Stimulated activated naive B cell treated with anti-CD40 and anti-IgM and Interleukin-4, amounts not matched to agents 10 μg/mL and 1 μg/mL and 100 μg/mL, for 72 hours (primary cell): Measurements from ENCODE around the gene TENT5D.
"Not testable (repeated sequence)": the region's sequence is repeated elsewhere in the genome, so short reads cannot be mapped to it uniquely, and the experiment has no call there.

Source experiments
- ATAC-seq, 2 donors: fragments of 150-1000 bp; cut with Tn5 transposase; replicated peaks; 2 replicates each; pipeline ENCODE4 v1.10.0; 2021; ENCODE audit warnings: moderate library complexity in 1 of 2
- DNase-seq: peaks from one replicate; pipeline ENCODE4 v3.0.0; 2021
- H3K27ac Mint-ChIP-seq: one replicate; pipeline ENCODE4 v1.8.0; 2022; ENCODE audit warnings: mild to moderate bottlenecking, mixed read lengths
- H3K27me3 Mint-ChIP-seq, 2 donors: one replicate each; pipeline ENCODE4 v1.8.0; 2022; ENCODE audit warnings: mixed read lengths in 2 of 2
- H3K36me3 Mint-ChIP-seq, 2 donors: one replicate each; pipeline ENCODE4 v1.8.0; 2022; ENCODE audit warnings: mixed read lengths in 2 of 2, mild to moderate bottlenecking in 1 of 2
- H3K4me1 Mint-ChIP-seq, 2 donors: one replicate each; pipeline ENCODE4 v1.8.0; 2022; ENCODE audit warnings: mixed read lengths in 2 of 2, mild to moderate bottlenecking in 1 of 2
- H3K4me3 Mint-ChIP-seq, 2 donors: one replicate each; pipeline ENCODE4 v1.8.0; 2022; ENCODE audit warnings: mild to moderate bottlenecking in 2 of 2, mixed read lengths in 2 of 2, moderate library complexity in 1 of 2
- H3K9me3 Mint-ChIP-seq, 2 donors: one replicate each; pipeline ENCODE4 v1.8.0; 2022; ENCODE audit warnings: mixed read lengths in 2 of 2, mild to moderate bottlenecking in 1 of 2

The TENT5D gene

DNA sequence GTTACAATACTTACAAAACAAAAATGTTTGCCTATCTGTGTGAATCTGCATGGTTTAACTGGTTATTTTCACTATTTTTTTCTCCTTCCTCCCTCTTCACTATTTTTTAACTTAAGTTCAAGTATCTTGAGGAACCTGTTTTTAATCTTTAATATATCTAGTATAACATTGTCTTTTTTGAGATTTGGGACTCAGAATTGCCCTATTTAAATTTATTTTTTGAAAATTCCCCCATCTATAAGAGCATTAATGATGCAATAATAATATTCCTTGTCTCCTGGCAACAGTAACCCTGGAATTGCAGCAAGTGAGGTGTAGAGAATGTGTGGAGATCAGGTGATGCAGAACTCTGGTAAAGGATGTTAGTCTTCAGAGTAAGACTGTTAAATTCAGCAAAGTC lies at the start of gene TENT5D:
Gene TENT5D (plus strand): TSS at position 301 of the 400 bp plus-strand sequence. CDS start 22,093 bp downstream, outside the sequence.
- Mint-ChIP-seq H3K27ac (no peak within 1 kb of the TSS), H3K9me3 (peaks cover 11 to 14% of the 10 kb centered on the region in 2 donors), H3K4me1 (no peaks in the 10 kb centered on the region), H3K36me3 (no peaks in the 10 kb centered on the region), H3K27me3 (no peaks in the 10 kb centered on the region), H3K4me3 (no peak within 1 kb of the TSS)
- no peak for ATAC-seq
- DNase-seq: no peak

GRCh38 chrX:80385651-80386050 lies 34.6 kb upstream of the TENT5D start:
- not testable (repeated sequence) for H3K4me1 Mint-ChIP-seq, DNase-seq, H3K27ac Mint-ChIP-seq, H3K4me3 Mint-ChIP-seq, ATAC-seq, H3K36me3 Mint-ChIP-seq, H3K9me3 Mint-ChIP-seq, H3K27me3 Mint-ChIP-seq

GRCh38 chrX:80388206-80388605 lies 32.0 kb upstream of the TENT5D start:
- Mint-ChIP-seq H3K4me3 (no peak overlapping the region), H3K36me3 (no peaks in the 10 kb centered on the region), H3K27ac (no peak overlapping the region), H3K4me1 (no peaks in the 10 kb centered on the region), H3K27me3 (no peaks in the 10 kb centered on the region), H3K9me3 (peaks cover 0 to 1% of the 10 kb centered on the region in 2 donors)
- DNase-seq (no peak), ATAC-seq (no peak)

DNA sequence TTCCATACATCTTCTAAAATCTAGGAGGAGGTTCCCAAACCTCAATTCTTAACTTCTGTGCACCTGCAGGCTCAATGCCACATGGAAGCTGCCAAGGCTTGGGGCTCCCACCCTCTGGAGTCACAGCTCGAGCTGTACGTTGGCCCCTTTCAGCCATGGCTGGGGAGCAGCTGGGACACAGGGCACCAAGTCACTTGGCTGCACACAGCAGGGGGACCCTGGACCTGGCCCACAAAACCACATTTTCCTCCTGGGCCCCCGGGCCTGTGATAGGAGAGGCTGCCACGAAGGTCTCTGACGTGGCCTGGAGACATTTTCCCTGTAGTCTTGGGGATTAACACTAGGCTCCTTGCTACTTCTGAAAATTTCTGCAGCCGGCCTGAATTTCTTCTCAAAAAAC lies 8.2 kb upstream of the TENT5D start:
- Mint-ChIP-seq H3K27ac (no peak overlapping the region), H3K4me3 (no peak overlapping the region), H3K4me1 (no peaks in the 10 kb centered on the region), H3K27me3 (no peaks in the 10 kb centered on the region), H3K36me3 (no peaks in the 10 kb centered on the region), H3K9me3 (peaks cover 6 to 9% of the 10 kb centered on the region in 2 donors)
- no peak for ATAC-seq
- DNase-seq: no peak

DNA sequence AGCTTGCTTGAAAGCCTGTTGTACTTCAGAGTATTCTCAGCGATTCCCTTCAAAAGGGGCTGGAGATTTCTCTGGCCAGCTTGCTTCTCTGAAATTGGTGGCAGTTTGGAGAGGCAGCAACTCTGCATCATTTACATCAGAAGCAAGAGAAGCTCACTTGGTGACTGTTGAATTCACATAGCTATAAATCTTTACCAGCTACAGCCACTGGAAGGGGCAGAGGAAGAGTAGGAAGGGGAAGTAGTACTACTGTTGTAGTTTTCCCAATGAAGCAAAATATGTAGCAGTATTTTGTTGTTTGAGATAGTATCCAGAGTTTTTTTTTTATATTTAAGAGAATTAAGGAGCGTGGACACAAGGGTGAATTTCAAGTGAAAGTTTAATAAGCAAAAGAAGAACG lies 2.8 kb downstream of the TENT5D start:
- Mint-ChIP-seq H3K4me1 (no peaks in the 10 kb centered on the region), H3K27me3 (no peaks in the 10 kb centered on the region), H3K27ac (no peak overlapping the region), H3K4me3 (no peak overlapping the region), H3K36me3 (peaks cover 0 to 3% of the 10 kb centered on the region in 2 donors), H3K9me3 (peaks cover 5 to 8% of the 10 kb centered on the region in 2 donors)
- ATAC-seq (no peak), DNase-seq (no peak)

DNA sequence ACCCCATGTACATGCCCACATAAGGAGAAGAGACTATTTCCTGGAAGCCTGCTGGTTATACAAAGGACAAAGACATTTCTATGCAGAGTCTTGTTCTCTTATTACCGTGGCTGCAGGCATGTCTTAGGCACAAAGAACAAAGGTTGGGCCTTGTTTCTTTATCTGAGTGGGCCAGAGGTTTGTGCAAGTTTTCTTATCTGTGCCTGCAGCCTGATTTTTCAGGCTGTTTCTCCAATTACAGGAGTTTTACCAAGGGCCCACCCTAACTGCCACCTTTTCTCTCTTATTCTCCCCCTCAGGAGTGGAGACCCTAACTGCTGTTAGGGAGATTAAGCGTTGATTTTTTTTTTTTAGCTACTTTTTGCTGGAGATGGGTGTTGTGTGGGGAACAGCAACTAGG lies 3.5 kb downstream of the TENT5D start:
- peaks cover 0 to 3% of the 10 kb centered on the region in 2 donors for H3K36me3 Mint-ChIP-seq
- DNase-seq: no peak
- ATAC-seq: no peak
- H3K4me1 Mint-ChIP-seq: no peaks in the 10 kb centered on the region
- H3K27me3 Mint-ChIP-seq: no peaks in the 10 kb centered on the region
- no peak overlapping the region for H3K27ac Mint-ChIP-seq
- H3K9me3 Mint-ChIP-seq: peaks cover 5 to 8% of the 10 kb centered on the region in 2 donors
- no peak overlapping the region for H3K4me3 Mint-ChIP-seq

- Mint-ChIP-seq H3K27ac (no peak overlapping the region), H3K4me3 (no peak overlapping the region), H3K4me1 (no peaks in the 10 kb centered on the region), H3K36me3 (peaks cover 0 to 3% of the 10 kb centered on the region in 2 donors), H3K27me3 (no peaks in the 10 kb centered on the region), H3K9me3 (peaks cover 6% of the 10 kb centered on the region in 2 donors)
- no peak for ATAC-seq
- no peak for DNase-seq
Measured at GRCh38 chrX:80430826-80431504, 10.7 kb downstream of the TENT5D start.

DNA sequence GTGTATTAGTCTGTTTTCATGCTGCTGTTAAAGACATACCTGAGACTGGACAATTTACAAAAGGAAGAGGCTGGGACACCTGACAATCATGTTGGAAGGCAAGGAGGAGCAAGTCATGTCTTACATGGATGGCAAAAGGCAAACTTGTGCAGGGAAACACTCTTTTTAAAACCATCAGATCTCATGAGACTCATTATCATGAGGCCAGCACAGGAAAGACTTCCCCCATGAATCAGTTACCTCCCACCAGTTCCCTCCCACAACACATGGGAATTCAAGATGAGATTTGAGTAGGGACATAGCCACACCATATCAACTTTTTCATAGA lies 11.2 kb downstream of the TENT5D start:
- Mint-ChIP-seq H3K9me3 (peaks cover 6% of the 10 kb centered on the region in 2 donors), H3K4me3 (no peak overlapping the region), H3K4me1 (no peaks in the 10 kb centered on the region), H3K27ac (no peak overlapping the region), H3K36me3 (peaks cover 0 to 3% of the 10 kb centered on the region in 2 donors), H3K27me3 (no peaks in the 10 kb centered on the region)
- DNase-seq (no peak), ATAC-seq (no peak)

- H3K9me3 Mint-ChIP-seq: peaks cover 4 to 6% of the 10 kb centered on the region in 2 donors
- DNase-seq (no peak), ATAC-seq (no peak)
- no peaks in the 10 kb centered on the region for H3K27me3 Mint-ChIP-seq
- H3K4me3 Mint-ChIP-seq: no peak overlapping the region
- no peaks in the 10 kb centered on the region for H3K36me3 Mint-ChIP-seq
- H3K4me1 Mint-ChIP-seq: no peaks in the 10 kb centered on the region
- no peak overlapping the region for H3K27ac Mint-ChIP-seq
Measured at GRCh38 chrX:80432441-80432840, 12.2 kb downstream of the TENT5D start.

- H3K4me1 Mint-ChIP-seq: no peaks in the 10 kb centered on the region
- no peaks in the 10 kb centered on the region for H3K36me3 Mint-ChIP-seq
- peaks cover 4 to 6% of the 10 kb centered on the region in 2 donors for H3K9me3 Mint-ChIP-seq
- no peaks in the 10 kb centered on the region for H3K27me3 Mint-ChIP-seq
- no peak for ATAC-seq
- H3K27ac Mint-ChIP-seq: no peak overlapping the region
- no peak for DNase-seq
- H3K4me3 Mint-ChIP-seq: no peak overlapping the region
Measured at GRCh38 chrX:80432863-80433262, 12.6 kb downstream of the TENT5D start.

GRCh38 chrX:80468166-80468565 lies 47.9 kb downstream of the TENT5D start:
- H3K4me1 Mint-ChIP-seq, H3K27me3 Mint-ChIP-seq, DNase-seq, ATAC-seq, H3K4me3 Mint-ChIP-seq, H3K27ac Mint-ChIP-seq, H3K36me3 Mint-ChIP-seq: not testable (repeated sequence)
- peaks cover 14 to 25% of the 10 kb centered on the region in 2 donors for H3K9me3 Mint-ChIP-seq

GRCh38 chrX:80471582-80471981 lies 51.3 kb downstream of the TENT5D start:
- DNase-seq: no peak
- no peaks in the 10 kb centered on the region for H3K4me1 Mint-ChIP-seq
- H3K27ac Mint-ChIP-seq: no peak overlapping the region
- H3K36me3 Mint-ChIP-seq: no peaks in the 10 kb centered on the region
- ATAC-seq: no peak
- H3K9me3 Mint-ChIP-seq: peaks cover 8 to 19% of the 10 kb centered on the region in 2 donors
- H3K27me3 Mint-ChIP-seq: no peaks in the 10 kb centered on the region
- H3K4me3 Mint-ChIP-seq: no peak overlapping the region

- H3K36me3 Mint-ChIP-seq: no peaks in the 10 kb centered on the region
- DNase-seq: no peak
- no peaks in the 10 kb centered on the region for H3K27me3 Mint-ChIP-seq
- H3K27ac Mint-ChIP-seq: no peak overlapping the region
- H3K9me3 Mint-ChIP-seq: peaks cover 0 to 11% of the 10 kb centered on the region in 2 donors
- no peak overlapping the region for H3K4me3 Mint-ChIP-seq
- no peak for ATAC-seq
- no peaks in the 10 kb centered on the region for H3K4me1 Mint-ChIP-seq
Measured at GRCh38 chrX:80485543-80485942, 65.3 kb downstream of the TENT5D start.

DNA sequence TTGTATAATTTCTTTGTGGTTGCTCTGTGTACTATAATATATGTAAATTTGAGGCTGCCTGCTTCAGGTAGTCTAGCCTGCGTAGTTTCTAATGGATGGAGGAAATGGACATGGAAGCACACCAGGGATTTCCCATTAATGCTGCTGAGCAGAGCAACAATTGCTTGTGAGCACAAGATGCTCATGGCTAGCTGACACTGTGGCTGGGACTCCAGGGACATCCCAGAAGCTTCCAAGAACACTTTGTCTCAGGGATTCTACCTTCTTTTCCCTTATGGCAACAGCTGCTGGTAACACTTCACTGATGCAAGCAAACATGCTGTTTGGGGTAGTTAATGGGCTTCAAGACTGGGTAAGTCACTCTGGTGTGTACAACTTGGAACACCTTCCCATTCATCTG lies 66.1 kb downstream of the TENT5D start:
- H3K27ac Mint-ChIP-seq: no peak overlapping the region
- DNase-seq (no peak), ATAC-seq (no peak)
- H3K27me3 Mint-ChIP-seq: no peaks in the 10 kb centered on the region
- H3K36me3 Mint-ChIP-seq: no peaks in the 10 kb centered on the region
- H3K4me3 Mint-ChIP-seq: no peak overlapping the region
- H3K9me3 Mint-ChIP-seq: peaks cover 0 to 11% of the 10 kb centered on the region in 2 donors
- no peaks in the 10 kb centered on the region for H3K4me1 Mint-ChIP-seq

DNA sequence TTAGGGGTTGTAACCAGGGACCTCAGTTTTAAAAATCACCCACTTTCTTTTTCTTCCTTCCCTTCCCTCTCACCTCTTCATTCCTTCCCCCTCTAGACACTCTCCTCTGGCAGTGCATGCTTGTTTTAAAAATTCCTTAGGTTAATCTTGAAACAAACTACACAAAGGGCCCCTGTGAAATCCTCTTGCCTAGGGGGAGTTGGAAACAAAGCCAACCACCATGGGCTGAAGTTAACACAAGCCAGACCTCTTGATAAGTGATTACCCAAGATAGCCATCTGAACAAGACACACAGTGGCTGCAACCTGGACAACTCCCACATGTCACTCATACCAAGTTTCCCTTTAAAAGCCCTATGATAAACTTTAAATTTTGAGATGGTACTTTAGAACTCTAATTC lies 68.9 kb downstream of the TENT5D start:
- Mint-ChIP-seq H3K27me3 (no peaks in the 10 kb centered on the region), H3K27ac (no peak overlapping the region), H3K36me3 (no peaks in the 10 kb centered on the region), H3K4me3 (no peak overlapping the region), H3K9me3 (peaks cover 0 to 11% of the 10 kb centered on the region in 2 donors), H3K4me1 (no peaks in the 10 kb centered on the region)
- no peak for ATAC-seq
- no peak for DNase-seq
